ENCODE data around the gene MRM2.

MRM2 gene

GRCh38 chr7:2219136-2219535 lies 22.9 kb downstream of the MRM2 start:
- no peak overlapping the region for H3K4ac ChIP-seq (ENCODE audit: low read depth, low read length)
- no peak for DNase-seq
- no peak overlapping the region for H3K14ac ChIP-seq (ENCODE audit: low read length)
- no peak overlapping the region for H3K4me2 ChIP-seq (ENCODE audit: low read length)
- H3K4me3 ChIP-seq (ENCODE audit: low read depth, low read length) = no peak overlapping the region
- H3K79me1 ChIP-seq (ENCODE audit: low read length) = no peaks in the 10 kb centered on the region
- no peaks in the 10 kb centered on the region for H3K79me2 ChIP-seq (ENCODE audit: control insufficient read depth, insufficient read depth, low read length, poor library complexity)
- H4K12ac ChIP-seq (ENCODE audit: low read depth, low read length) = no peak overlapping the region
- no peak overlapping the region for H4K8ac ChIP-seq (ENCODE audit: low read depth, low read length)
- H3K27me3 ChIP-seq (ENCODE audit: insufficient read depth, low read length) = no peaks in the 10 kb centered on the region
- no peak overlapping the region for H2BK5ac ChIP-seq (ENCODE audit: low read depth, low read length, poor library complexity)
- no peak overlapping the region for H3K23ac ChIP-seq (ENCODE audit: low read length)
- no peak overlapping the region for H3K27ac ChIP-seq (ENCODE audit: low read depth, low read length)
- H2BK120ac ChIP-seq (ENCODE audit: insufficient read depth, low read length, poor library complexity) = no peak overlapping the region
- H4K91ac ChIP-seq (ENCODE audit: low read depth, low read length) = no peak overlapping the region
- H3K4me1 ChIP-seq (ENCODE audit: control insufficient read depth in 1 of 2, insufficient read depth in 2 of 2, low read length in 2 of 2) = no peaks in the 10 kb centered on the region
- H3K18ac ChIP-seq (ENCODE audit: low read length) = no peak overlapping the region
- no CpG with 5 or more reads among the region's 15 CpGs for WGBS (ENCODE audit: extremely low coverage, insufficient coverage, insufficient read length)
- no peak overlapping the region for H3K9ac ChIP-seq (ENCODE audit: low read length)
- peaks cover 4% of the 10 kb centered on the region for H3K9me3 ChIP-seq (ENCODE audit: insufficient read depth, low read depth, low read length)
- H2AFZ ChIP-seq (ENCODE audit: insufficient read depth, low read length, poor library complexity) = no peak overlapping the region
- no peak overlapping the region for H2BK12ac ChIP-seq (ENCODE audit: low read length)
- H2AK5ac ChIP-seq (ENCODE audit: low read length) = no peak overlapping the region
- peaks cover 77 to 81% of the 10 kb centered on the region in 2 experiments for H3K36me3 ChIP-seq (ENCODE audit: control insufficient read depth in 1 of 2, insufficient read depth in 2 of 2, low read length in 2 of 2)

- Histone ChIP-seq H2AFZ (ENCODE audit: insufficient read depth, low read length, poor library complexity) (no peak overlapping the region), H3K9ac (ENCODE audit: low read length) (no peak overlapping the region), H3K4me3 (ENCODE audit: low read depth, low read length) (no peak overlapping the region), H2BK12ac (ENCODE audit: low read length) (no peak overlapping the region), H3K9me3 (ENCODE audit: insufficient read depth, low read depth, low read length) (peaks cover 4% of the 10 kb centered on the region), H3K4me1 (ENCODE audit: control insufficient read depth in 1 of 2, insufficient read depth in 2 of 2, low read length in 2 of 2) (no peaks in the 10 kb centered on the region), H4K12ac (ENCODE audit: low read depth, low read length) (no peak overlapping the region), H3K18ac (ENCODE audit: low read length) (no peak overlapping the region), H3K79me2 (ENCODE audit: control insufficient read depth, insufficient read depth, low read length, poor library complexity) (no peaks in the 10 kb centered on the region), H3K23ac (ENCODE audit: low read length) (no peak overlapping the region), H4K8ac (ENCODE audit: low read depth, low read length) (no peak overlapping the region), H3K36me3 (ENCODE audit: control insufficient read depth in 1 of 2, insufficient read depth in 2 of 2, low read length in 2 of 2) (peaks cover 77 to 80% of the 10 kb centered on the region in 2 experiments), H3K27me3 (ENCODE audit: insufficient read depth, low read length) (no peaks in the 10 kb centered on the region), H3K27ac (ENCODE audit: low read depth, low read length) (no peak overlapping the region), H2AK5ac (ENCODE audit: low read length) (no peak overlapping the region), H2BK120ac (ENCODE audit: insufficient read depth, low read length, poor library complexity) (no peak overlapping the region), H3K4ac (ENCODE audit: low read depth, low read length) (no peak overlapping the region), H3K4me2 (ENCODE audit: low read length) (no peak overlapping the region), H4K91ac (ENCODE audit: low read depth, low read length) (no peak overlapping the region), H2BK5ac (ENCODE audit: low read depth, low read length, poor library complexity) (no peak overlapping the region), H3K14ac (ENCODE audit: low read length) (no peak overlapping the region), H3K79me1 (ENCODE audit: low read length) (no peaks in the 10 kb centered on the region)
- DNase-seq = no peak
- no CpG with 5 or more reads among the region's 9 CpGs for WGBS (ENCODE audit: extremely low coverage, insufficient coverage, insufficient read length)
Observed at GRCh38 chr7:2218444-2218785, 23.6 kb downstream of the MRM2 start.

- Histone ChIP-seq H3K79me2 (ENCODE audit: control insufficient read depth, insufficient read depth, low read length, poor library complexity) (no peaks in the 10 kb centered on the region), H4K8ac (ENCODE audit: low read depth, low read length) (no peak overlapping the region), H3K18ac (ENCODE audit: low read length) (no peak overlapping the region), H4K91ac (ENCODE audit: low read depth, low read length) (no peak overlapping the region), H2BK12ac (ENCODE audit: low read length) (no peak overlapping the region), H3K79me1 (ENCODE audit: low read length) (no peaks in the 10 kb centered on the region), H3K27ac (ENCODE audit: low read depth, low read length) (no peak overlapping the region), H3K14ac (ENCODE audit: low read length) (no peak overlapping the region), H3K9ac (ENCODE audit: low read length) (no peak overlapping the region), H2AFZ (ENCODE audit: insufficient read depth, low read length, poor library complexity) (no peak overlapping the region), H2AK5ac (ENCODE audit: low read length) (no peak overlapping the region), H3K27me3 (ENCODE audit: insufficient read depth, low read length) (no peaks in the 10 kb centered on the region), H4K12ac (ENCODE audit: low read depth, low read length) (no peak overlapping the region), H3K23ac (ENCODE audit: low read length) (no peak overlapping the region), H3K4ac (ENCODE audit: low read depth, low read length) (no peak overlapping the region), H3K9me3 (ENCODE audit: insufficient read depth, low read depth, low read length) (peaks cover 4% of the 10 kb centered on the region), H2BK5ac (ENCODE audit: low read depth, low read length, poor library complexity) (no peak overlapping the region), H3K4me3 (ENCODE audit: low read depth, low read length) (no peak overlapping the region), H3K4me2 (ENCODE audit: low read length) (no peak overlapping the region), H2BK120ac (ENCODE audit: insufficient read depth, low read length, poor library complexity) (no peak overlapping the region), H3K36me3 (ENCODE audit: control insufficient read depth in 1 of 2, insufficient read depth in 2 of 2, low read length in 2 of 2) (peaks cover 77 to 80% of the 10 kb centered on the region in 2 experiments), H3K4me1 (ENCODE audit: control insufficient read depth in 1 of 2, insufficient read depth in 2 of 2, low read length in 2 of 2) (no peaks in the 10 kb centered on the region)
- no peak for DNase-seq
- WGBS (ENCODE audit: extremely low coverage, insufficient coverage, insufficient read length) = no CpG with 5 or more reads among the region's 19 CpGs
Observed at GRCh38 chr7:2217716-2218443, 24.1 kb downstream of the MRM2 start.

- H2BK12ac ChIP-seq (ENCODE audit: low read length) = no peak overlapping the region
- WGBS (ENCODE audit: extremely low coverage, insufficient coverage, insufficient read length) = no CpG with 5 or more reads among the region's 10 CpGs
- H3K36me3 ChIP-seq (ENCODE audit: control insufficient read depth in 1 of 2, insufficient read depth in 2 of 2, low read length in 2 of 2) = peaks cover 77 to 79% of the 10 kb centered on the region in 2 experiments
- H4K8ac ChIP-seq (ENCODE audit: low read depth, low read length) = no peak overlapping the region
- no peak overlapping the region for H3K23ac ChIP-seq (ENCODE audit: low read length)
- H3K4me2 ChIP-seq (ENCODE audit: low read length) = no peak overlapping the region
- H3K27me3 ChIP-seq (ENCODE audit: insufficient read depth, low read length) = no peaks in the 10 kb centered on the region
- no peak overlapping the region for H4K91ac ChIP-seq (ENCODE audit: low read depth, low read length)
- H3K9ac ChIP-seq (ENCODE audit: low read length) = no peak overlapping the region
- H2BK5ac ChIP-seq (ENCODE audit: low read depth, low read length, poor library complexity) = no peak overlapping the region
- H4K12ac ChIP-seq (ENCODE audit: low read depth, low read length) = no peak overlapping the region
- H2AFZ ChIP-seq (ENCODE audit: insufficient read depth, low read length, poor library complexity) = no peak overlapping the region
- no peaks in the 10 kb centered on the region for H3K79me2 ChIP-seq (ENCODE audit: control insufficient read depth, insufficient read depth, low read length, poor library complexity)
- H3K18ac ChIP-seq (ENCODE audit: low read length) = no peak overlapping the region
- no peaks in the 10 kb centered on the region for H3K4me1 ChIP-seq (ENCODE audit: control insufficient read depth in 1 of 2, insufficient read depth in 2 of 2, low read length in 2 of 2)
- no peak overlapping the region for H3K4ac ChIP-seq (ENCODE audit: low read depth, low read length)
- DNase-seq = no peak
- H3K79me1 ChIP-seq (ENCODE audit: low read length) = no peaks in the 10 kb centered on the region
- H3K4me3 ChIP-seq (ENCODE audit: low read depth, low read length) = no peak overlapping the region
- H3K14ac ChIP-seq (ENCODE audit: low read length) = no peak overlapping the region
- no peak overlapping the region for H2BK120ac ChIP-seq (ENCODE audit: insufficient read depth, low read length, poor library complexity)
- H3K9me3 ChIP-seq (ENCODE audit: insufficient read depth, low read depth, low read length) = peaks cover 4% of the 10 kb centered on the region
- H2AK5ac ChIP-seq (ENCODE audit: low read length) = no peak overlapping the region
- H3K27ac ChIP-seq (ENCODE audit: low read depth, low read length) = no peak overlapping the region
Observed at GRCh38 chr7:2217206-2217605, 24.8 kb downstream of the MRM2 start.
